ENCODE measurements around the gene POU2AF3.

GRCh38 chr11:111336062-111336461, 37.7 kb downstream of the POU2AF3 start:
- TF ChIP-seq CTCF (IDR thresholded peaks at IDR 0.05) (no peak), POLR2A (IDR thresholded peaks at IDR 0.05) (no peak)
